NCI-H510A (cell line): ENCODE measurements around the gene CSMD2.

Experiments
- DNase-seq: peaks from one replicate; lab custom pipeline; 2025; lab: John Stamatoyannopoulos, UW

Gene CSMD2

DNA sequence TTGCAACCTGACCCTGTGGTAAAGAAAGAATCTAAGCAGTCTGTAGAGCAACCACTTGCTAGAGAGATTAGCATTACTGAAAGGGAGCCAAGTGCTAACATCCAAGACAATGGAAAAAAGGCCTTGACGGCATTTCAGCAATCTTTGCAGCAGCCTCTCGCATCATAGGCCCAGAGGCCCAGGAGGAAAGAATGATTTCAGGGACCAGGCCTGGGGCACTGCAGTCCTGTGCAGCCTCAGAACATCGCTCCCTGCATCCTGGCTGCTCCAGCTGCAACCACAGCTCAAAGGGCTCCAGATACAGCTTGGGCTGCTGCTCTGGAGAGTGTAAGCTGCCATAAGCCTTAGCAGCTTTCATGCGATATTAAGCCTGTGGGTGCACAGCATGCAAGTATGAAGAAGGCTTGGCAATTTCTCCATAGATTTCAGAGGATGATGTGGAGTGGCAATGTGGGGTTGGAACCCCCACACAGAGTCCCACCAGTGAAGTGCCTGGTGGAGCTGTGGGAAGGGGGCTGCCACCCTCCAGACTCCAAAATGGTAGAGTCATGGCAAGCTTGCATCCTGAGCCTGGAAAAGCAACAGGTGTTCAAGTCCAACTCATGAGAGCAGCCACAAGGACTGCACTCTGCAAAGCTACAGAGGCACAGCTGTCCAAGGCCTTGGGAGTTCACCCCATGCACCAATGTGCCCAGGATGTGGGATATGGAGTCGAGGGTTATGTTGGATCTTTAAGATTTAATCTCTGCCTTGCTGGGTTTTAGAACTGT lies 411.8 kb downstream of the CSMD2 start:
- no peak for DNase-seq

DNA sequence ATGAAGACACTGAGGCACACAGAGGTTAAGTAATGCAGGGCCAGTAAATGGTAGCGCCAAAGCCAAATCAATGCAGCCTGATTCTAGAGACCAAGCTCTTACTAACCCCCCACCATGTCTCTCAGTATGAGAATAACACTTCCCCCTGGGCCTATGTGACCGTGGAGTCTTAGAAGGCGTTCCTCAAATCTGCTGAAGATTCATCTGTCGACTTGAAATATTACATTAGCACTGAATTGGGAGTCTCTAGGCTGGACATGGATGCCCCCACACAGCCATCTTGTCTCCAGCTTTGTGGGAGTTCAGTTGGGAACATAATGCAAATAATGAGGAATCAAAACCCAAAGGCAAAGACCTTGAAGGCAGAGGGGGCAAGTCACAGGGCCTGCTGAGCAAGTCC lies 419.1 kb downstream of the CSMD2 start:
- DNase-seq, result no peak

DNA sequence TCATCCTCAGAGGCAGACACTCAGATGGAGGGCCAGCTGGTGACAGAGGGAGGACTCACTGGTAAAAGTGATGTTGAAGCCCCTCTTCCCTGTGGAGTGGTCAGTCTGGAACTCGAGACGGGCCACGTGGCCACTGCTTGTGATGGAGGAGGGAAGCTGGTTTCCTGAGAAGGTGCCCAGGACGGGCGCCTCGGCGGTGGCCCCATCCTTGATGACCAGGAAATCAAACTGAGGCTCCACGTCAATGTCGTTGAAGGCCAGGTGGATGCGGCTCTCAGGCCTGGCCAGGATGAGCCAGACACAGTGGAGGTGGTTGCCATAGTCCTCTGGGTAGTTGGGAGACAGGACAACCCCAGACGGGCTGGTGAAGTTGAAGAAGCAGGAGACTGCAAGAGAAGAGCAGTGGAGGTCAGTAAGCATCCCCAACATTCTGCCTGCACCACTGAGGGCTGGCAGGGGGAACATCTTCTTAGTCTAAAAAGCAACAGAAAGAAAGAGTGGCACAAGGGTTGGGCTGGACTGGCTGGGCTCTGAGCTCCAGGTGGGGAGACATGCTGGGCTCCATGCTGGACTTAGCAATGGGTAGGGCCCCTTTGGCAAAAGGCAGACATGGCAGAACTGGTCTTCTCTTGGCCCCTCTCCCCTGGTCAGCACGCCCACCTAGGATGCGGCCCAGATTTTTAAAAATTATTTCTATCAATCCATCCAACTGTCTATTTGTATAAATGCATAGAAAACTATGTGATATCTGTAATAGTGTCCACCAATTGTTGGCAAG lies 421.6 kb downstream of the CSMD2 start:
- no peak for DNase-seq

DNA sequence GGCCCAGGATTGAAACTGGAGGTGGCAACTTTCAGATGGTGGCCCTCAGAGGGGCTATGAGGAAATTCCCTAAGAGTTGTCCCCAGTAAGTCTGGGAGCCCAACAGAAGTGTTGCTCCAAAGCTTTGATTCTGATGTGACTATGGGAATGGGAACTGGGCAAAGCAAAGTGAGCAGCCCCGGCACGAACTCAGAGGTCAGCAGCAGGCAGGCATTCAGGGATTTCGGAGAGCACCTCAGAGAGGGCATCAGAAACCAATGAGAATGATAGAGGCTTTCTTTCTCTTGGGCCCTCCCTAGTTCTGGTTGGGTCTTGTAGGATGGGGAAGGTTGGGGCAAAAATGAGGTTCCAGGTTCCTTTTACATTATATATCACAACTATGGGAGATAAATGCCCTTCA lies 422.4 kb downstream of the CSMD2 start:
- DNase-seq, result no peak

DNA sequence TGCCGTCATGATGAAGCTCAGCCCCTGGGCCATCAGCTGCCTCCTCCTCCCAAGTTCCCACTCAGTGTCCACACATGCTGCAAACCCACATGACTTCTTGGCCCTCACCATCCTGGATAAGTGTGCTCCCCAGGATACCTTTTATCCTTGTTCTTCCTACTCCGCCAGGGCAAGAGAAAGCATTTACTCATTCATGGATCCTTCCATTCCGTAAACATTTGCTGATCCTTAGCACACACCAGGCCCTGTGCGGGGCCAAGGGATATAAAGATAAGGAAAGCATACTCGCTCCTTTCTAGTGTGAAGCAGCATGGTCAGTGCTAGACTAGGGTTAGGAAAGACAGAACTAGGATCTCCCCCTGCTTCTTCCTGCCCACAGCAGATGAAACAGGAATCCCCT lies 423.3 kb downstream of the CSMD2 start:
- DNase-seq, result no peak

DNA sequence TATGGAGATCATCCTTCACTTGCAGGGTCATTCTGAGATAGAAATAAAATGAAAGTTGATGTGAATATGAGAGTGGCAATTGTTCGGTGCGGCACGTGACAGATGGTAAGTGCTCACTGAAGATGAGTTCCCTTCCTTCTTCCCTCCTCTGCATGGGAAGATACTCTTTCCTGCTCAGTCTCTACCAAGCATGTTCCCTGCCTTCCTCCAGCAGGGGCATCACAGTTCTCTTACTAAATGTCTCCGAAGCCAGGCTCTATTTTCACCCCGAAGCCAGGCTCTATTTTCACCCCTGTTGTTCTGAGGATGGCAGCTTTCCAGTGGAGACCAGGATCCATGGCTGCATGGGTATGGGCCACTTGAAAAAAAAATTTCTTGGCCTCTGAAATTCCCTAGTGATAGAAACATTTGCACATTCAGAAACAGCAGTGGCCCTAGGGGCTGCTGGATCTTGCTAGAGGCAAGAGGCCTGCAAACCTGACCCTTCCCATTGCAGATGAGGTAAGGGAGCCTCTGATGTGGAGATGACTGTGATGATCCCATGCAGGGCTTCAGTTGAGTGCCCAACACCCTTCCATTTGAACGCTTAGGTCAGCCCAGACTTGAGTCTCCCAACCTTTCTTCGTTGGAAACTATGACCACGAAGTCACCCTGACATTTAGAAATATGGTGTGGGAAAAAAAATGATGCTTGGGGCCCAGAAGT lies 424.8 kb downstream of the CSMD2 start:
- DNase-seq, result no peak

DNA sequence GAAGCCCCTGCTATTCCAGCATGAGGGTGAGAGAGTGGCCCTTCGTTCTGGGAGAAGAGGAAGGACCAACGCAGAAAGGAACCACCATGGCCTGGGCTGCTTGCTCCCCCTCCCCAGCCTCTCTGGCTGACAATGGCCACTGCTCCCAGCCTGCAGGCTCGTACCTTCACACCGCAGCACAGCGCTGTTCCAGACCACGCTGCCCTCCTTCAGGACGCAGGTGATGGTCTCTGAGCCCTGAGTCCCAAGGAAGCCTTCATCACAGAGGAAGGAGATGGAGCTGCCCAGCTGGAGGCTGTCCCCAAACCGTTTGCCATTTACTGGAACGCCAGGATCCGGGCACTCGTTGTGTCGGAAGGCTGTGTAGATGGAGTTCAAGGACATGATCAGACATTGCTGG lies 426.1 kb downstream of the CSMD2 start:
- DNase-seq, result no peak

DNA sequence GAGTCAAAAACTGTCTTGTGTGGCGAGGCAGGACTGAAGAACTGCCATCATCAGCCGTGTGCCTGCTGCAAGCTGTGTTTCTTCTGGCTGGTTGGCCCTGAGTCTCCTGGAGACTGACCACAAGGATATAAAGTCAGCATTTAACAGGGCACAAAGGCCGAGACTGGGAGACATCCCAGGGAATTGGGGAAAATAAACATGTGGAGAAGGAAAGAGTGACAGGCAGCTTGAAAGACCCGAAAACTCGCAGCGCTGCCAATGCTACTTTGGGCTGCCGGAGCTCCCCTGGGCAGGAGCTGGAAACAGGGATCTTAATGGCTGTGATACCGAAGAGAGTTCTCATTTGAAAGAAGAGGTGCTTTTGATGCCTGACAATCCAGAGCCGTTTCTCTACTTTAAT lies 426.5 kb downstream of the CSMD2 start:
- no peak for DNase-seq

DNA sequence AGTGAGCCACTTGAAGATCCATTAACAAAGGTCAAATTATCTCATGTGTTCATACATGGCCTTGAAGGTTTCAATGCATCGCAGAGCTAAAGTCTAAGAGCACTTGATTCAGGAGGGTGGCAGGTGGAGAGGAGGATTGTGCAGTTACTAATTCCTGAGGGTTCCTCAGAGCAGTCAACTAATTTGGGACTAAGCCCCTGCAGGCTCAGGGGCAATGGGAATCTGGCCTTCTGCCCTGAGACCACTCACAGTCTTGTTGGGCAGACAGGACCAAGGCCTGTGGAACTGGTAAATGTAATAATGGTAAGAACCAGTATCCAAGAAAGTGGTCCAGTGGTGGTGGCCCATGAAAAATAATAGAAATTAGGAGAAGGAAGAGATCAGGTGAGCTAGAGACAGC lies 428.5 kb downstream of the CSMD2 start:
- no peak for DNase-seq

DNA sequence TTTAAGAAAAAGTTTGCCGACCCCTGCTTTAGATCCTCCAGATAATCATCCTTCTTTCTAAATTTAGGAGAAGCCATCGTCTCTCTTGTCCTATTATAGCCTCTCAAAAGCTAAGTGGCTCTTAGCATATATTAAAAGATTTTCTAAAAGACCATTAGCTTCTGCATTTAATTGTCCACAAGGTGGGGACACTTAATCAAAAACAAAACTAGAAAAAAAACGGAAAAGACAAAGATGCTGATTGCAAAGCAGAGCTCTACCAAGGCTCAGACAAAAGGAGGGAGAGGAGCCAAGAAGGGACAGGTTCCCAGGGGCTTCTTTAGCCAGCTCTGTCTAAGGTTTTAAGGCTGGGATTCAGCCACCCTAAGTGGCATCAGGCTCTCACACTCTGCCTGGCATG lies 429.4 kb downstream of the CSMD2 start:
- DNase-seq, result no peak

DNA sequence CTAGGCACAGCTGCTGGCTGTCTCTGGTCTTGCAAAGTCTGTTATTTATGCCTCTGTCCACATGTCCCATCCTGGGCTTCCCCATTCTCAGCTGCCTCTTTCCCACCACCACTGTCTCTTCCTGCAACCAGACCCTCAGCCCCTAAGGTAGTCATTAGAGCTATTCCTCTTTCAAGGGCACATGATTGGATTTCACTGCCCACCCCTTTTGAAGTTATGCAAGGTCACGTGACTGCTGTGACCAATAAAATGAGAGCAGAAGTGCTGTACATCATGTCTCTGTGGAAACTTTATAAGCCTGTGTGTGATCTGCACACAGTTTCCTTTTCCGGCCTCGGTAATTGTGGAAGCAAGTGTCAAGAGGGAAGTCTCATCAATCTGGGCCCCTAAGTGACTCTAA lies 437.7 kb downstream of the CSMD2 start:
- no peak for DNase-seq

DNA sequence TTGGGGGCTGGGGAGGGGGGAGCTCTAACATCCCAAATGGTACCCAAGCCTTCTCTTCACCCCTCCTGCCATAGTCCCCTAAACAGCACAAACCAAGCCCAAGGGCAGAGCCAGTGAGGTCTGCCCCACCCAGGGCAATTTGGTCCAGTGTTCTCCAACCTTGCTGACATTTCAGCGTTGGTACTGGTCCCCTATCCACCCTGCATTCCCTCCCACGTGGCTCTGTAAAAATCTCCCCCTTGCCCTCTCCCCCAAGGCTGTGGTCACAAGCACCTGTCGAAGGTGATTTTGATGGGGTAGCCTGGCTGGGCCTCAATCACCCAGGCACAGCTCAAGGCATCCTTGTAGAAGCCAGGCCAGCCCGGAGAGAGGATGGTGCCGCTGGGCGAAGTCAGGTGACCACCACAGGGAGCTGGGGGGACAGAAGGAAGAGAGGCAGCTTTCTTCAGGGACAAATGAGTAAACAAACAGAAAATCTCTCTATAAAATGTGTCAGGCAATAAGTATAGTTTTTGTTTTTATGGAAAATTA lies 438.7 kb downstream of the CSMD2 start:
- no peak for DNase-seq

DNA sequence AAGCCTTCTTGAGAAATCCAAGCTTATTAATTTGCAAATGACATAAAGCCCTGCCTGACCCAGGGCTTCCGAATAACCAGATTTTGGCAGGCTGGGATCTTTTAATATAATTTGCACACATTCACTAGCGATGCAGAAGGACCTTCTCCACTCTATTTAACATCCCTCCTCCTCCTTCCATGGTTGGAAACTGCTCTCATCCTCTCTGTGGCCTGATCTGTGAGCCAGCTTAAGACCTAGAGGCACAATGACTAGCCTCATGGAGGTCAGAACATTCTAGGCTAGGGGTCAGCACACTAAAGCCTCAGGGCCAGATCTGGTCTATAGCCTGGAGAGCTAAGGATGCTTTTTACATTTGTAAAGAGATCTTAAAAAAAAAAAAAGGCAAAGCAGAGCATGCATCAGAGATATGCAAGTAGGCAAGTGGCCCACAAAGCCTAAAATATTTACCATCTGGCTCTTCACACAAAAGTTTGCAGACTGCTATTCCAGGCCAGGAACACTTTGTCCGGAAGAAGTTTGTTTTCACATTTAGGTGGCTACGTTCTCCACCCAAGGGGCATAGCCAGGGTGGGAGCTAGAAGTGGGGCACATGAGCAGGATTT lies 439.4 kb downstream of the CSMD2 start:
- no peak for DNase-seq

DNA sequence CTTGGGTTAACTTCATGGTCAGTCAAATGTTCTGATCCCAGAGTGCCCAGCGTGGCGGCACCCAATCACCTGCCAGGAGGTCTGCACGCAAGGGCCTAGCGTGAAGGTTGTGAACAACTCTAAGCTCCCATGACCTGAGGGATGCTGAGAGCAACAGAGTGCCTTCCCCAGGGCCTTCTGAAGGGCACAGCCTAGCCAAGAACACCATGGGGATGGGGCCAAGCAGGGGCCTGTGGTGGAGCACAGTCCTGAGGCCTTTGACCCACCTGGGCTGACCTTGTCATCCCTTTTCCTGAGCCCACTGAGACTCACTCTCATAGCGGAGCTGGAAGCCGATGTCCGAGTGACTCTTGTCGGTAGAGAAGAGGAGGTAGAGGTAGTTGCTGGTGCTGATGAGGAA lies 440.0 kb downstream of the CSMD2 start:
- DNase-seq, result no peak

DNA sequence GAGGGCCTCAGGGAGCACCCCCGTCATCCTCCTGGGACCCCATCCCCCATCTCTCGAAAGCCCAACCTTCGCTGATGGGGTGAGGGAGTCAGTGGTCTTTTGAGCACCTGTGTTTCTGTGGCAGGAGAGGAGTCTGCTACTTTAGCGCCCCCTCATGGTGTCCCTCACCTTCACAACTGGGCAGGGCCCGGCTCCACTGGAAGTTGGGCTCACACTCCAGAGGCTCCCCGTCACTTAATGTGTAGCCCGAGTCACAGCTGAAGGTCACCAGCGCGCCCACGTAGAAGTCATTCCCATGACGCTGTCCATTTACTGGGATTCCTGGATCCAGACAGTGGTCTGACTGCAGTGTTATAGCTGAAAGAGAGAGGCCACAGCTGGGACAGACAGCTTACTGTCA lies 440.7 kb downstream of the CSMD2 start:
- no peak for DNase-seq

DNA sequence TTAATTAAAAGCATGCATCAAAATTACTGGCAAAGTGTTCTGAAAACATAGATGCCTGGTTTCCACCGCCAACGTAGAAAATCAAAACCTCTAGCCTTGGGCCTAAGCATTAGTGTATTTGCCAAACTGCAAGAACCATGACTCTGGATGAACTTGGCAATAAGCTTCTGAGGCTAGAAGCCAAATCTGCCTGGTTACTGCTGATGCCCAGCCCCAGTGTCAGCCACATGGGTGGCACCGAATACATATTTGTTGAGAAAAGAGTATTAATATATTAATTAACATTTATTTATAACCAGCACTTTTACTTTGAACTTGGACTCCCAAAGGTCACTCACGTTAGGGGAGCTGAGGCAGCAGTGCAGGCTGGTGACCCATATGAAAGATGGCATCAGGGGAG lies 441.8 kb downstream of the CSMD2 start:
- DNase-seq, result no peak

DNA sequence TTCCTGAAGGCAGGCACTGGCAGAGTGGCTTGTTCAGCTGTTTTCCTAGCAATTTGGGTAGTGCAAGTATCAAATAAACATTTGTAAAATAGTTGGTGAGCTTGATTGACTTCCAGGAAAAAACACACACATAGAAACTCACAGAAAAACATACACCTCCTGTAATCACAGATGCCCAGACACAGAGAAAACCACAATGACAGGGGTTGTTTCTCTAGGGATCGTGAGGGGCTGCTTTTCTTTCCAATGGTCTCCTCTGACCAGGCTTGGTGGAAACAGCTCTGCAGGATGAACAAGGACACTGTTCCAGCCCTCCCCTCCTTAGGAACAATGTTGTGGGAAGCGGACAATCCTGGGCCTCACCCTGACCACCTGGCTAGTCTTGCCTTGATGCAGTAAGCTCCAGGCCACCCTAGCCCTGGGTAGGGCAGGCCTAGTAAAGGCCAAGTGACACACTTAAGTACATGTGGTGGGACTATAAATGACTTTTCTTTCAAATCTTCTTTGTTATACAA lies 443.7 kb downstream of the CSMD2 start:
- DNase-seq, result no peak

DNA sequence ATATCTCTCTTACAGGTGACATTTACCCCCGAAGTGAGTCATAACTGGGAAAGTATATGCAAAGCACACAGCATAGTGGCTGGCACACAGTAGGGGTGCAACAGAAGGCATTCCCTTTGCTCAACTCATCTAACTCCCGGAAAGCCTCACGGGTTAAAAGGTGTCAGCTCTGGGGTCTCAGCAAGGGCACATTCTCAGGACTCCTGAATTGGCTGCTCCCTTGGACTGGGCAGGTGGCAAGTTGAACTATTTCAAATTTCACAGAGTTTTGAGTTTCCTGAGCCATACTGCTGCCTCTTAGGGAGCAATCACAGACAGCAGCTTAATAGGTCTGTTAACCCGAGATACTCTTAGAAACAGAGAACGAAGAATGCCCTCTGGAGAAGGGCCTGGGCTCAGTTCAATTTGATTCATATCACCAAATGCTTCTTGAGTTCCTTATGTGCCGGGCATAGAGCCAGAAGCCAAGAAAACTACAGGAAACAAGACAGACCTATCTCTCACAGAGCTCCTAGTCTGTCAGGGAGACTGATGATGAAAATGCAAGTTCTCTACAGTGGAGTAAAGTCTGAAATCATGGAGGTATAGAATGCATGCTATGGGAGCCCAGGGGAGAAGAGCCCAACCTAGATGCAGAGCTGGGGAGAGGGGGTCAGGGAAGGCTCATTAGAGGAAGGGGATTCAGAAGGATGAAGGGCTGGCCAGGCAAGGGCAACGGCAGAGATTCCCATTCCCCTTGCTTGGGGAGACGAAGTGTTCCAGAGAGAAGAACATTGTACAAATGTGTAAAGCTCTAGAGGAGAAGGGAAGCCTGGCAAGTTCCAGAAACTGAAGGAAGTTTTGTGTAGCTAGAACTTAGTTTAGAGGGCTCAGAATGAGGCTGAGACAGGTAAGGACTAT lies 445.0 kb downstream of the CSMD2 start:
- no peak for DNase-seq

DNA sequence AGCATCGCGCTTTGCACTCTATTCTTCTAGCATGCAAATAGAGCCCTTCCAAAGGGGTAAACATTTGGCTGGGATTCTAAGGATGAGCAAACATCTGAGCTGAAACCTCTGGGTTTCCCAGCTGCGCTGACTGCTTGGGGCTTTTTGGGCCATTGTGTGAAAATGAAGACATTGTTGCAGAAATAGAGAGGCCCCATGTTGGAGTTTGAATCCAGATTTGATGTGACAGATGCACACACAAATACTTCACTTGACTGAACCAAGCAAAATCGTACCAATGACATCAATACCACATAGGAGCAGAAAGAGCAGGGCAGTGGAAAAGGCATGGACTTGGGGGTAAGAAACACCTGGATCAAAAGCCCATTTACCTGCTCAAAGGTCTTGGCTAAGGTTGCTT lies 445.7 kb downstream of the CSMD2 start:
- DNase-seq, result no peak

DNA sequence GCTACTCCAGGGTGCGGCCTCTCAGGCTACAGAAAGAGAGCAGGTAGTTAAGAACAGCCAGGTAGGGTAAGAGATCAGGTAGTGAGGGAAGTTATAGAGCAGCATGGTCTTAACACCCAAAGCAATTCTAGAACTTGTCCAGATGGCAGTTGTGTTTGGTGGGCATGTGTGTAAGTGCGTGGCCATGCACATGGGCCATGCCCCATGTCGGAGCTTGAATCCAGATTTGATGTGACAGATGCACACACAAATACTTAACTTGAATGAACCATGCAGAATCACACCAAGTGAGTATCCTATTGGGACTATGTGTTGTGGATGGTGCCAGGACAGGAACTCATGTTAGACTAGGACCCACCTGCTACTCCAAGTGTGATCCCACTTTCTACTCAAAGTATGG lies 446.8 kb downstream of the CSMD2 start:
- DNase-seq, result no peak
